VCaP (cell line): ENCODE results near the gene C10orf67.

ENCODE experiments used
- H3K27ac ChIP-seq: fragments of 450-650 bp; 2 replicates; pipeline ENCODE4 v1.5.1; 2017
- CTCF ChIP-seq: fragments of 450-650 bp; conservative IDR thresholded peaks from 2 replicates; pipeline ENCODE4 v1.5.1; 2017; ENCODE audit warnings: mild to moderate bottlenecking, moderate library complexity

C10orf67 gene

GRCh38 chr10:23203369-23204325, 140.9 kb downstream of the C10orf67 start:
- no peak for TF ChIP-seq CTCF
- no peak overlapping the region for H3K27ac ChIP-seq

- TF ChIP-seq CTCF, result no peak
- no peak overlapping the region for H3K27ac ChIP-seq
Measured at GRCh38 chr10:23202779-23203178, 141.8 kb downstream of the C10orf67 start.

- no peak overlapping the region for H3K27ac ChIP-seq
- TF ChIP-seq CTCF, result no peak
Measured at GRCh38 chr10:23201837-23202236, 142.8 kb downstream of the C10orf67 start.

GRCh38 chr10:23200997-23201652, 143.5 kb downstream of the C10orf67 start:
- TF ChIP-seq CTCF, result no peak
- H3K27ac ChIP-seq, result no peak overlapping the region

- TF ChIP-seq CTCF, result no peak
- H3K27ac ChIP-seq, result no peak overlapping the region
Measured at GRCh38 chr10:23200586-23200985, 144.0 kb downstream of the C10orf67 start.

GRCh38 chr10:23199768-23200511, 144.7 kb downstream of the C10orf67 start:
- no peak overlapping the region for H3K27ac ChIP-seq
- TF ChIP-seq CTCF, result no peak
